Measurements from ENCODE around the gene EXOC3L2. TPM values are rescaled to one million over a fixed set of nuclear protein-coding genes. Genes with fewer than 3 reads are reported as not detected.

EXOC3L2 gene
- total RNA-seq, 1 experiment from 2014 or later, result not detected

DNA sequence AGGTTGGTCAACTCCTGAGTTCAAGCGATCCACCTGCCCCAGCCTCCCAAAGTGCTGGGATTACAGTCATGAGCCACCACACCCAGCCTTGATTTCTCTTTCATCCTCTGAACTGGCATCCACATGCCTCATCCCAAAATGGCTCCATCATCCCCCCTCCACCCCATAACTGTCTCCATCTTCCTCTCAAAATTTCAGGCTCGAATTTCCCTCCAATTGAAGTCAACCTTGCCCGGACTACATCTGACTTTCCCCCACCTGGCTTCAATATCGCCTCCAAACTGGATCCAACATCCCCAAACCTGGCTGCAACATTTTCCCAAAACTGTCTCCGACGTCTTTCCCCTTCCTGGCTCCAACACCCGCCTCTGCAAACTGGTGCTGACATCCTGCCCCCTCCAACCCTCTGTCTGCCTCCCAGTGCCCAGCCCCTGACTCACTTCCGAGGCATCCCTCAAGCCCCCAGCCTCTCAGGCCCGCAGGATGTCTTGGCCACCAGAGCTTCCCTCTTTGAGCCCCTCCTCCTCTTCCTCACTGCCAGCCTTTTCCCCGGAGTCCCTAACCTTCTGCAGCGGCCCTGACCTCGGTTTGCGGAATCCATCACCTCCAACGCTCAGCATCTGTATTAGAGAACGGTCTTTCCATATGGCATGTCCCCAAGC lies 943 bp downstream of the EXOC3L2 start:
- no peak overlapping the region for H3K27ac ChIP-seq (ENCODE audit: low read depth, low read length, poor library complexity, severe bottlenecking)
- no peaks in the 10 kb centered on the region for H3K9me3 ChIP-seq (ENCODE audit: low read depth, low read length, poor library complexity, severe bottlenecking)
- no peaks in the 10 kb centered on the region for H3K27me3 ChIP-seq (replicated peaks; ENCODE audit: insufficient read depth, low read depth, low read length, poor library complexity)
- TF ChIP-seq, protein P1, sequence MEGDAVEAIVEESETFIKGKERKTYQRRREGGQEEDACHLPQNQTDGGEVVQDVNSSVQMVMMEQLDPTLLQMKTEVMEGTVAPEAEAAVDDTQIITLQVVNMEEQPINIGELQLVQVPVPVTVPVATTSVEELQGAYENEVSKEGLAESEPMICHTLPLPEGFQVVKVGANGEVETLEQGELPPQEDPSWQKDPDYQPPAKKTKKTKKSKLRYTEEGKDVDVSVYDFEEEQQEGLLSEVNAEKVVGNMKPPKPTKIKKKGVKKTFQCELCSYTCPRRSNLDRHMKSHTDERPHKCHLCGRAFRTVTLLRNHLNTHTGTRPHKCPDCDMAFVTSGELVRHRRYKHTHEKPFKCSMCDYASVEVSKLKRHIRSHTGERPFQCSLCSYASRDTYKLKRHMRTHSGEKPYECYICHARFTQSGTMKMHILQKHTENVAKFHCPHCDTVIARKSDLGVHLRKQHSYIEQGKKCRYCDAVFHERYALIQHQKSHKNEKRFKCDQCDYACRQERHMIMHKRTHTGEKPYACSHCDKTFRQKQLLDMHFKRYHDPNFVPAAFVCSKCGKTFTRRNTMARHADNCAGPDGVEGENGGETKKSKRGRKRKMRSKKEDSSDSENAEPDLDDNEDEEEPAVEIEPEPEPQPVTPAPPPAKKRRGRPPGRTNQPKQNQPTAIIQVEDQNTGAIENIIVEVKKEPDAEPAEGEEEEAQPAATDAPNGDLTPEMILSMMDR (conservative IDR thresholded peaks at IDR 0.05; ENCODE audit: low read depth, low read length), result no peak
- TF ChIP-seq EZH2 (IDR thresholded peaks at IDR 0.05; ENCODE audit: borderline replicate concordance, low read depth, low read length, poor library complexity, severe bottlenecking), result no peak
- POLR2A ChIA-PET (ENCODE audit: low non-redundant PET), result no interaction called here
- peaks cover 5% of the 10 kb centered on the region for H3K4me1 ChIP-seq (ENCODE audit: insufficient read depth, low read length, poor library complexity, severe bottlenecking)
- intact Hi-C loops (cut with micrococcal nuclease; ENCODE audit: unreplicated experiment), result loop anchor here (10.0 kb wide), 1 partner anchor 229 kb away; no protein-coding TSS in a partner anchor
- H3K36me3 ChIP-seq (ENCODE audit: insufficient read depth, low read length, poor library complexity, severe bottlenecking), result no peaks in the 10 kb centered on the region
- DNase-seq (ENCODE audit: low spot score), result no peak
- BruUV-seq (replicated peaks), result no TSS peak
- CTCF ChIA-PET, result no interaction called here
- H3K4me3 ChIP-seq (ENCODE audit: low read depth, low read length, poor library complexity, severe bottlenecking), result no peak overlapping the region

DNA sequence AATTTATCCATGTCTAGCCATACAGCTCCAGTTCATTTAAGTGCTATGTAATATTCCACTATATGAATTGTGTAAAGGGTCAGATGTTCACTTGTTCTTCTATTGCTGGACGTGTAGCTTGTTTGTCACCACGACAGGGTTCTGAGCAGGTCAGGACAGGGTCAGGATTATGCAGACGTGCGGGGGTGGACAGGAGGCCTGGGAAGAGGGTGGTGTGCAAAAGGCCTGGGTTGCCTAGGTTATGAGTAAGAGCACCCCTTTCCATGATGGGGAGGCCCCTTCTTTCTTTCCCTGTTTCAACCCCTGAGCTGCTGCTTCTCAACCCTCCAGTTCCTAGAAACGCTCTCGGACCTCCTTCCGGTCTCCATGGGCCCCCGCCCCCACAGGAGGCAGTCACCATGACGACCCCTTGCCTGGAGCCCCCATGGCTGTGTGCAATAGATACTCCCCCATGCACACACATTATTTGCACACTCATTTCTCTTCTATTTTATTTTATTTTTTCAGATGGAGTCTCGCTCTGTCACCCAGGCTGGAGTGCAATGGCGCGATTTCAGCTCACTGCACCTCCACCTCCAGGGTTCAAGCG lies 2.0 kb downstream of the EXOC3L2 start:
- ChIA-PET CTCF (interaction anchor here (0.6 kb wide), 1 partner anchor 152 kb away, joined by 5 read pairs; no protein-coding TSS in a partner anchor), POLR2A (ENCODE audit: low non-redundant PET) (no interaction called here)
- no TSS peak for BruUV-seq (replicated peaks)
- H3K9me3 ChIP-seq (ENCODE audit: low read depth, low read length, poor library complexity, severe bottlenecking), result no peaks in the 10 kb centered on the region
- no peak overlapping the region for H3K4me3 ChIP-seq (ENCODE audit: low read depth, low read length, poor library complexity, severe bottlenecking)
- H3K27me3 ChIP-seq (replicated peaks; ENCODE audit: insufficient read depth, low read depth, low read length, poor library complexity), result peaks cover 3% of the 10 kb centered on the region
- TF ChIP-seq EZH2 (IDR thresholded peaks at IDR 0.05; ENCODE audit: borderline replicate concordance, low read depth, low read length, poor library complexity, severe bottlenecking), result no peak
- TF ChIP-seq, protein P1 (conservative IDR thresholded peaks at IDR 0.05; ENCODE audit: low read depth, low read length), result no peak
- no peak for DNase-seq (ENCODE audit: low spot score)
- H3K4me1 ChIP-seq (ENCODE audit: insufficient read depth, low read length, poor library complexity, severe bottlenecking), result no peaks in the 10 kb centered on the region
- H3K36me3 ChIP-seq (ENCODE audit: insufficient read depth, low read length, poor library complexity, severe bottlenecking), result no peaks in the 10 kb centered on the region
- intact Hi-C loops (cut with micrococcal nuclease; ENCODE audit: unreplicated experiment), result loop anchor here (10.0 kb wide), 1 partner anchor 228 kb away; no protein-coding TSS in a partner anchor
- no peak overlapping the region for H3K27ac ChIP-seq (ENCODE audit: low read depth, low read length, poor library complexity, severe bottlenecking)

DNA sequence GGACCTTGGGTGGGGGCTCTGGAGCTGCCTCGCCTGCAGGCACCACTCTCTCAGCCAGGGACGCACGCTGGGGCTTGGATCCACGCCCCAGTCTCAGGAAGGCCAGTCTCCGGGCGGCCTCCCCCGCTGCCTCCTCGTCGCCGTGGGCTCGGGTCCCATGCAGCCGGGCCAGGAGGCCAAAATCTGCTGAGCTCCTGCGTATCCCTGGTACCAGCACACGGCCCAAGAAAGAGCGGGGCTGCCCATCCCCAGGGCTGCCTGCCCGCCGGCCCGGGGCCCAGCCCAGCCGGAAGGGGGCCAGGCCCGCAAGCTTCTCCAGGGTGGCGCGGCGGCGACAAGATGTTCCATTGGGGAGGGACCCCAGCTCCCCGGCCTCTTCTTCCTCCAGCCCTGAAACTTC lies 6.7 kb downstream of the EXOC3L2 start:
- no peak for DNase-seq (ENCODE audit: low spot score)
- H3K36me3 ChIP-seq (ENCODE audit: insufficient read depth, low read length, poor library complexity, severe bottlenecking), result no peaks in the 10 kb centered on the region
- H3K4me1 ChIP-seq (ENCODE audit: insufficient read depth, low read length, poor library complexity, severe bottlenecking), result no peaks in the 10 kb centered on the region
- no peak overlapping the region for H3K4me3 ChIP-seq (ENCODE audit: low read depth, low read length, poor library complexity, severe bottlenecking)
- H3K9me3 ChIP-seq (ENCODE audit: low read depth, low read length, poor library complexity, severe bottlenecking), result no peaks in the 10 kb centered on the region
- no TSS peak for BruUV-seq (replicated peaks)
- POLR2A ChIA-PET (ENCODE audit: low non-redundant PET), result no interaction called here
- H3K27ac ChIP-seq (ENCODE audit: low read depth, low read length, poor library complexity, severe bottlenecking), result no peak overlapping the region
- CTCF ChIA-PET, result interaction anchor here (0.6 kb wide), 1 partner anchor 47 kb away, joined by 4 read pairs; no protein-coding TSS in a partner anchor
- TF ChIP-seq EZH2 (IDR thresholded peaks at IDR 0.05; ENCODE audit: borderline replicate concordance, low read depth, low read length, poor library complexity, severe bottlenecking), result no peak
- TF ChIP-seq, protein P1 (conservative IDR thresholded peaks at IDR 0.05; ENCODE audit: low read depth, low read length), result no peak
- intact Hi-C loops (cut with micrococcal nuclease; ENCODE audit: unreplicated experiment), result no loop called here
- peaks cover 32% of the 10 kb centered on the region for H3K27me3 ChIP-seq (replicated peaks; ENCODE audit: insufficient read depth, low read depth, low read length, poor library complexity)

All from A673 (cell line).